GM21529 (cell line): ENCODE results near the gene RGS7.
"Not testable (repeated sequence)": the region's sequence is repeated elsewhere in the genome, so short reads cannot be mapped to it uniquely, and the experiment has no call there.

ENCODE experiments used
- ATAC-seq: cut with Tn5 transposase; IDR thresholded peaks from one replicate; pipeline ENCODE4 v1.9.1; 2021; ENCODE audit not compliant: unreplicated experiment

Gene RGS7

DNA sequence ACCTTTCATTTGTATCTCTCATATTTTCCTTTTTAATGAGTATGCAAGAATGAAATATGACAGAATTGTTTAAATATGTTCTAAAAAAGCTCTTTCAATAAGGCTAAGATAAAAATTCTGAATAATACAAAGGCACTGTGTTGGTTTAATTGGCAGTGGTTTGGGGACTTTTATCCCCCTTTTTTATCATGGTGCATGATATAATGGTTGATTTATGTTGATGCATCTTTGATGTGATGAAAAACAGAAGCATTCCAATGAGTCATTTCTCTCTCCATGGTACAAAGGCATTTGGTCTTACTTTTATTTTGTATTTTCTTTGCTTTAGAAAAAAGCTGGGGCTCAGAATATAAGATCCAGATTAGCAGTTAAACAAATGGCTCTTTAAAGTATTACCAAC is 617.9 kb downstream of the RGS7 start:
- no peak for ATAC-seq

GRCh38 chr1:240737766-240738265 is 619.2 kb downstream of the RGS7 start:
- ATAC-seq: no peak

DNA sequence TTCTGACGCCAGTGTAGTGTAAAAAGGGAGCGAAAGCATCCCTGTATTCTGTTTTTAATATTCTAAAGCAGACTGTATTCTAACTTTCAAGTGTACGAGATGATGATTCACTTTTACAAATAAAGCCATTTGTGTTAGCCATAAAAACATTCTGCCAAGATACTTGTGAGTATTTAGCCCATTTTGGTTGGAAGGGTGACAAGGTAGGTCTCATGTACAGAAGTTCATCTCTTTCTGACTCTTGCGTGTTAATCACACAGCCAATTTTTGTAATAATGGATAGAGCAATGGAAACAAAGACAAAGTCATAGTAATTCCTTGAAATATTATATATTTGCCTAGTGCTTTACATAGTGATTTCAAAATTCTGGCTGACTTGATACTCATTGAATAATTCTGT is 619.7 kb downstream of the RGS7 start:
- ATAC-seq: no peak

GRCh38 chr1:240734705-240735104 is 622.3 kb downstream of the RGS7 start:
- not testable (repeated sequence) for ATAC-seq

DNA sequence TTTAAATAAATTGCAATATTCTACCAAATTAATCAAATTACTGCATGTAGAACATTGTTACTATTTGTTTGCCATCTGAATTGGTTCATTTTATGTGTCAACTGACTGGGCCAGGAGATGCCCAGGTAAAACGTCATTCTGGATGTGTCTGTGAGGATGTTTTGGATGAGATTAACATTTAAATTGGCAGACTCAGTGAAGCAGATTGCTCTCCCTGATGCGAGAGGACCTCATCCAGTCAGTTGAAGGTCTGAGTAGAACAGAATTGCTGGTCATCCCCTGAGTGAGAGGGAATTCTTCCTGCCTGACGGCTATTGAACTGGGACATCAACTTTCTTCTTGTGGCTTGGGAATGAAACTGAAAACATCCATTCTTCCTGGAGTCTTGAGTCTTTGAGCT is 623.0 kb downstream of the RGS7 start:
- ATAC-seq: no peak

DNA sequence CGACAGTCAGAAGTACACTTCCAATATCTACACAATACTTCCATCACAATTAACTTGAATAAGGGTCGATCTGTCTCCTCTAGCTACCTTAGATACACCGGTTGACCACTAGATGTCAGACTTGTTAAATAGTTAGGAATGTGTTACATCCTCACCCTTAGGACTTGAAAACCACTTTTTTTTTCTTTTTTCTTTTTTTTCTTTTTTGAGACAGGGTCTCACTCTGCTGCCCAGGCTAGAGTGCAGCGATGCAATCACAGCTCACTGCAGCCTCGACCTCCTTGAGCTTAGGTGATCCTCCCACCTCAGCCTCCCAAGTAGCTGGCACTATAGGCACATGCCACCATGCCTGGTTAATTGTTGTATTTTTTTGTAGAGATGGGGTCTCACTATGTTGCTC is 624.6 kb downstream of the RGS7 start:
- ATAC-seq: peak; percentile 86
